ENCODE results near the gene GAS5.

Gene GAS5

DNA sequence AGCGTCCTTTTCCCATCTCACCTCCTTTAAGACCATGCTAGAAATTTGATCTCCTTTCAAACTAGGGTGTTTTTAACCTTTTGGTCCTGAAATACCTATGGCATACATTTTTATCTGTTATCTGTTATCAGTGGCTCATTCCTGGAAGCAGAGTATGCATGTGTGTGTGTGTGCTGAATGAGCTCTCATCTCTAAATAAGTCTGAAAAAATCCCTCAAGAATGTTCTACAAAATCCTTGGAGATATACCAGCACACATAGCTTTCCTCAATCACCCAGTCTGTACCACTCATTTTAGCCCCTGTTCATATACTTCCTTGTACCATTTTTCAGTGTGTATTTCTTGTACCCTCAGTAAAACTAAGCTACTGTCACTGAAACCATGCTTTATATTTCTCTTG is 49.3 kb downstream of the GAS5 start:
- no CpG with 5 or more reads among the region's 1 CpG for WGBS (ENCODE audit: extremely low coverage, insufficient coverage, low lambda C conversion rate)
- Histone ChIP-seq H3K4me1 (ENCODE audit: control insufficient read depth, low read depth, low read length) (peaks cover 2% of the 10 kb centered on the region), H3K18ac (ENCODE audit: low read length) (no peak overlapping the region), H3K27ac (ENCODE audit: low read depth, low read length) (no peak overlapping the region), H2BK15ac (replicated peaks; ENCODE audit: low read depth) (no peak overlapping the region), H3K4ac (ENCODE audit: low read depth, low read length) (no peak overlapping the region), H4K5ac (ENCODE audit: low read length) (no peak overlapping the region), H3K36me3 (ENCODE audit: control insufficient read depth, insufficient read depth, low read length) (no peaks in the 10 kb centered on the region), H4K8ac (ENCODE audit: low read depth, low read length) (no peak overlapping the region), H3K4me2 (ENCODE audit: low read length) (no peak overlapping the region), H2AK5ac (ENCODE audit: low read length) (no peak overlapping the region), H3K79me2 (ENCODE audit: control insufficient read depth, insufficient read depth, low read length) (peaks cover 34% of the 10 kb centered on the region), H3K79me1 (ENCODE audit: low read length) (peaks cover 3% of the 10 kb centered on the region), H2BK5ac (ENCODE audit: low read length) (no peak overlapping the region), H3K27me3 (ENCODE audit: insufficient read depth, low read length, poor library complexity) (no peaks in the 10 kb centered on the region), H3K9ac (ENCODE audit: low read length) (no peak overlapping the region), H3K56ac (ENCODE audit: low read length) (no peak overlapping the region), H3K23ac (ENCODE audit: low read length) (no peak overlapping the region), H3K4me3 (ENCODE audit: low read length) (no peak overlapping the region), H2BK120ac (ENCODE audit: low read depth, low read length) (no peak overlapping the region)
- no peak for DNase-seq

All from mesendoderm (in vitro differentiated cells).